Hepatocyte (in vitro differentiated cells): ENCODE results near the gene SIX2.

ENCODE experiments used
- EZH2 ChIP-seq: fragments of 200-600 bp; sonication (generic); IDR thresholded peaks from 2 replicates; pipeline ENCODE4 v1.6.1; 2016; ENCODE audit warnings: antibody characterized with exemption, mild to moderate bottlenecking, borderline replicate concordance
- EZH2phosphoT487 ChIP-seq: fragments of 200-600 bp; sonication (generic); IDR thresholded peaks from one replicate; pipeline ENCODE4 v1.6.1; 2018; ENCODE audit warnings: antibody characterized with exemption, mild to moderate bottlenecking, low read depth, moderate library complexity; ENCODE audit not compliant: unreplicated experiment, severe bottlenecking
- TF ChIP-seq, protein P1 (sequence below): fragments of 200-600 bp; sonication (generic); IDR thresholded peaks from 2 replicates; pipeline ENCODE4 v1.5.1; 2016; ENCODE audit warnings: antibody characterized with exemption, mild to moderate bottlenecking; ENCODE audit not compliant: poor library complexity

DNA sequence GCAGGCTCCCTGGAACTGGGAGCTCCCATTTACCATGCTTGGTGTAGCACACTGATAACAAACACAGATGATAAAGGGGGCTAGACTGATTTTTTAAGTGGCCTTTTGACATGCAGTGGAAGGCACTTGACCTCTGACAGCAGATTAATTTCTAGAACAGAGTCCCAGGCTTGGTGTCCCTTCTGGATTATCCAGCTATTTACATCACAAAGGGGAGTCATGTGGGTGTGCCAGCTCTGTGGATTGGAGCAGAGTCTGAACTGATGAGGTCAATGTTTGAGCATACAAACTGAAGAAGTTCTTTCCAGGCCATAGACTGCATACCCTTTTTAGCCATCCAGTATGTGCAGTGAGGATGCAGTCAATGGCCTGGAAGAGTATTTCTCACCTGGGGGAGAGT lies 31.5 kb upstream of the SIX2 start:
- TF ChIP-seq, protein P1, sequence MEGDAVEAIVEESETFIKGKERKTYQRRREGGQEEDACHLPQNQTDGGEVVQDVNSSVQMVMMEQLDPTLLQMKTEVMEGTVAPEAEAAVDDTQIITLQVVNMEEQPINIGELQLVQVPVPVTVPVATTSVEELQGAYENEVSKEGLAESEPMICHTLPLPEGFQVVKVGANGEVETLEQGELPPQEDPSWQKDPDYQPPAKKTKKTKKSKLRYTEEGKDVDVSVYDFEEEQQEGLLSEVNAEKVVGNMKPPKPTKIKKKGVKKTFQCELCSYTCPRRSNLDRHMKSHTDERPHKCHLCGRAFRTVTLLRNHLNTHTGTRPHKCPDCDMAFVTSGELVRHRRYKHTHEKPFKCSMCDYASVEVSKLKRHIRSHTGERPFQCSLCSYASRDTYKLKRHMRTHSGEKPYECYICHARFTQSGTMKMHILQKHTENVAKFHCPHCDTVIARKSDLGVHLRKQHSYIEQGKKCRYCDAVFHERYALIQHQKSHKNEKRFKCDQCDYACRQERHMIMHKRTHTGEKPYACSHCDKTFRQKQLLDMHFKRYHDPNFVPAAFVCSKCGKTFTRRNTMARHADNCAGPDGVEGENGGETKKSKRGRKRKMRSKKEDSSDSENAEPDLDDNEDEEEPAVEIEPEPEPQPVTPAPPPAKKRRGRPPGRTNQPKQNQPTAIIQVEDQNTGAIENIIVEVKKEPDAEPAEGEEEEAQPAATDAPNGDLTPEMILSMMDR: no peak
- TF ChIP-seq EZH2 (no peak), EZH2phosphoT487 (no peak)
